ENCODE data around the gene NRG2. TPM values are rescaled to one million over a fixed set of nuclear protein-coding genes. Genes with fewer than 3 reads are reported as not detected.
A peak's percentile ranks its signal among the peaks of the same experiment; 100 is the strongest.

NRG2 gene
- total RNA-seq, 1 experiment from 2014 or later: 0.91 TPM

GRCh38 chr5:139848508-139849100 lies 194.5 kb downstream of the NRG2 start:
- H3K4me1 ChIP-seq (ENCODE audit: control insufficient read depth in 1 of 2, insufficient read depth in 2 of 2, low read length in 2 of 2): peaks cover 0 to 21% of the 10 kb centered on the region in 2 experiments; a peak in 2 of 4 replicates
- ChIA-PET POLR2A (no interaction called here), CTCF (interaction anchor here (1.3 kb wide), 1 partner anchor 61 kb away, joined by 7 read pairs; no protein-coding TSS in a partner anchor), RAD21 (ENCODE audit: low non-redundant PET in 1 of 2, low total read pairs in 2 of 2, uncharacterized antibody in 2 of 2, unreplicated experiment in 2 of 2) (no interaction called here)
- H3K27ac ChIP-seq (ENCODE audit: low read depth, low read length): no peak overlapping the region; the same call in 1 of the 2 replicates
- H3K4me3 ChIP-seq (replicated peaks in 1 of 2; ENCODE audit: low read depth in 1 of 2, low read length in 2 of 2): no peak overlapping the region
- no peaks in the 10 kb centered on the region for H3K27me3 ChIP-seq (ENCODE audit: insufficient read depth, low read length)
- no peaks in the 10 kb centered on the region for H3K9me2 ChIP-seq (ENCODE audit: insufficient read depth)
- H4K20me1 ChIP-seq (ENCODE audit: insufficient read depth): no peaks in the 10 kb centered on the region
- no peaks in the 10 kb centered on the region for H3K79me2 ChIP-seq (ENCODE audit: insufficient read depth, low read length)
- H3K9me3 ChIP-seq (ENCODE audit: control insufficient read depth in 1 of 2, insufficient read depth in 1 of 2, low read depth in 1 of 2, low read length in 2 of 2): no peaks in the 10 kb centered on the region
- ATAC-seq (no peak), DNase-seq (ENCODE audit: low read depth, low spot score) (no peak)
- TF ChIP-seq FOSL1 (IDR thresholded peaks at IDR 0.05; ENCODE audit: low read depth) (no peak), EZH2phosphoT487 (IDR thresholded peaks at IDR 0.05; ENCODE audit: borderline replicate concordance) (no peak), ZNF274 (IDR thresholded peaks at IDR 0.05; ENCODE audit: low read depth, low read length) (no peak), CEBPB (IDR thresholded peaks at IDR 0.05; ENCODE audit: low read depth) (no peak)
- no peaks in the 10 kb centered on the region for H3K36me3 ChIP-seq (ENCODE audit: control insufficient read depth in 1 of 2, insufficient read depth in 2 of 2, low read length in 2 of 2)
- H3K9ac ChIP-seq (ENCODE audit: low read length): no peak overlapping the region
- intact Hi-C loops (cut with micrococcal nuclease): loop anchor here (10.0 kb wide), 2 partner anchors 214 to 306 kb away; no protein-coding TSS in a partner anchor
- H3K4me2 ChIP-seq (ENCODE audit: low read length): peak overlapping the region; percentile 85; the same call in 1 of the 2 replicates
- BruUV-seq (replicated peaks): no TSS peak
- no peak overlapping the region for H2AFZ ChIP-seq (ENCODE audit: low read depth, low read length, poor library complexity, severe bottlenecking)

- ChIA-PET RAD21 (ENCODE audit: low non-redundant PET in 1 of 2, low total read pairs in 2 of 2, uncharacterized antibody in 2 of 2, unreplicated experiment in 2 of 2) (no interaction called here), POLR2A (no interaction called here), CTCF (interaction anchor here (1.3 to 1.4 kb wide), 3 partner anchors 61 to 121 kb away, joined by 7 to 18 read pairs (median 10); no protein-coding TSS in a partner anchor)
- Histone ChIP-seq H3K9ac (ENCODE audit: low read length) (peak overlapping the region; percentile 57), H3K4me3 (replicated peaks in 1 of 2; ENCODE audit: low read depth in 1 of 2, low read length in 2 of 2) (peak overlapping the region; percentile 26 to 56), H4K20me1 (ENCODE audit: insufficient read depth) (no peaks in the 10 kb centered on the region), H3K27ac (ENCODE audit: low read depth, low read length) (peak overlapping the region; percentile 16; the same call in 1 of the 2 replicates), H3K9me2 (ENCODE audit: insufficient read depth) (no peaks in the 10 kb centered on the region), H2AFZ (ENCODE audit: low read depth, low read length, poor library complexity, severe bottlenecking) (no peak overlapping the region), H3K36me3 (ENCODE audit: control insufficient read depth in 1 of 2, insufficient read depth in 2 of 2, low read length in 2 of 2) (no peaks in the 10 kb centered on the region), H3K79me2 (ENCODE audit: insufficient read depth, low read length) (no peaks in the 10 kb centered on the region), H3K4me1 (ENCODE audit: control insufficient read depth in 1 of 2, insufficient read depth in 2 of 2, low read length in 2 of 2) (peaks cover 0 to 21% of the 10 kb centered on the region in 2 experiments; a peak in 2 of 4 replicates), H3K4me2 (ENCODE audit: low read length) (peak overlapping the region; percentile 85), H3K9me3 (ENCODE audit: control insufficient read depth in 1 of 2, insufficient read depth in 1 of 2, low read depth in 1 of 2, low read length in 2 of 2) (no peaks in the 10 kb centered on the region), H3K27me3 (ENCODE audit: insufficient read depth, low read length) (no peaks in the 10 kb centered on the region)
- ATAC-seq (peak; percentile 85), DNase-seq (ENCODE audit: low read depth, low spot score) (no peak)
- no TSS peak for BruUV-seq (replicated peaks)
- TF ChIP-seq POLR2A (IDR thresholded peaks at IDR 0.05; ENCODE audit: borderline replicate concordance, extremely low read depth, insufficient read depth, insufficient read length): peak; percentile 34
- TF ChIP-seq SRF (IDR thresholded peaks at IDR 0.05; ENCODE audit: low read depth): no peak
- TF ChIP-seq POLR2AphosphoS5 (IDR thresholded peaks at IDR 0.05; ENCODE audit: low read depth, low read length): peak; percentile 71
- TF ChIP-seq MAX (IDR thresholded peaks at IDR 0.05): peak; percentile 72
- peak; percentile 50 for TF ChIP-seq ZFX (IDR thresholded peaks at IDR 0.05)
- intact Hi-C loops (cut with micrococcal nuclease): loop anchor here (10.0 kb wide), 2 partner anchors 213 to 307 kb away; no protein-coding TSS in a partner anchor
Observed at GRCh38 chr5:139847790-139848507, 195.2 kb downstream of the NRG2 start.
